MM.1S (cell line): ENCODE measurements around the gene LILRB4.
"Not testable (repeated sequence)": the region's sequence is repeated elsewhere in the genome, so short reads cannot be mapped to it uniquely, and the experiment has no call there.

Experiments used
- CTCF ChIP-seq: fragments of 300-600 bp; sonication (generic); IDR thresholded peaks from 2 replicates; pipeline ENCODE4 v1.5.1; 2016; ENCODE audit warnings: antibody characterized with exemption, low read length, mixed read lengths
- EZH2 ChIP-seq: fragments of 300-600 bp; sonication (generic); optimal IDR thresholded peaks from 2 replicates; pipeline ENCODE3; 2017; ENCODE audit warnings: low read depth, mild to moderate bottlenecking, antibody characterized with exemption, low read length, mixed read lengths
- EZH2phosphoT487 ChIP-seq: fragments of 300-600 bp; sonication (generic); IDR thresholded peaks from 2 replicates; pipeline ENCODE4 v1.6.1; 2018; ENCODE audit warnings: antibody characterized with exemption, low read length

DNA sequence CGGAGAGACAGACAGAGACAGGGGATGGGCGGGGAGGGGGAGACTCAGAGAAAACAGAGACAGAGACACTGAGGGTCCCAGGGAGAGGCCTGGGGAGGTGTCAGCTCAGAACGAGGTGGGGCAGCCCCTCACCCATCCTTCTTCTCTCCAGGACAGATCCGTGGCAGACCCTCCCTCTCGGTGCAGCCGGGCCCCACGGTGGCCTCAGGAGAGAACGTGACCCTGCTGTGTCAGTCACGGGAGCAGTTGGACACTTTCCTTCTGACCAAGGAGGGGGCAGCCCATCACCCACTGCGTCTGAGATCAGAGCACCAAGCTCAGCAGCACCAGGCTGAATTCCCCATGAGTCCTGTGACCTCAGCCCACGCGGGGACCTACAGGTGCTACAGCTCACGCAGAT, 47.2 kb downstream of the LILRB4 start:
- TF ChIP-seq CTCF, EZH2, EZH2phosphoT487: not testable (repeated sequence)
